Right renal cortex interstitium (tissue), 3 donors: ENCODE measurements around the gene TMEM108. TPM values are rescaled to one million over a fixed set of nuclear protein-coding genes. Genes with fewer than 3 reads are reported as not detected.
"Not testable (repeated sequence)": the region's sequence is repeated elsewhere in the genome, so short reads cannot be mapped to it uniquely, and the experiment has no call there.

Source experiments
- DNase-seq, 3 donors: peaks; one replicate each; pipeline ENCODE4 v3.0.0-alpha.2; 2013; ENCODE audit warnings: low read depth in 3 of 3, low spot score in 2 of 3
- polyA plus RNA-seq, 3 donors: library from polyadenylated mRNA; unstranded; fragments of 120-200 nt; gene quantifications; one replicate each; pipeline ENCODE4 v1.2.1, GENCODE V29; 2013; ENCODE audit not compliant: insufficient read length in 3 of 3

The TMEM108 gene
- 1 to 10 TPM; 1.5 to 3.2 (median 2.3) TPM for polyA plus RNA-seq

GRCh38 chr3:133038089-133038730 is at the start of gene TMEM108:
Gene TMEM108, plus strand, starts transcription at chr3:133038391.
- DNase-seq, result peak in 1 of 3 donors; percentile 65

GRCh38 chr3:132995971-132996370 is 42.2 kb upstream of the TMEM108 start:
- DNase-seq, result no peak

- DNase-seq, result no peak
These were observed 40.6 kb upstream of the TMEM108 start for GRCh38 chr3:132997404-132998185.

- not testable (repeated sequence) for DNase-seq
These were observed 33.2 kb upstream of the TMEM108 start for GRCh38 chr3:133005032-133005431.

GRCh38 chr3:133007601-133008000 is 30.6 kb upstream of the TMEM108 start:
- no peak for DNase-seq

GRCh38 chr3:133014325-133014724 is 23.9 kb upstream of the TMEM108 start:
- DNase-seq, result no peak

- DNase-seq, result not testable (repeated sequence)
These were observed 22.6 kb upstream of the TMEM108 start for GRCh38 chr3:133015573-133015972.

GRCh38 chr3:133016838-133017309 is 21.3 kb upstream of the TMEM108 start:
- DNase-seq, result no peak

GRCh38 chr3:133018921-133019320 is 19.3 kb upstream of the TMEM108 start:
- DNase-seq, result no peak

GRCh38 chr3:133021206-133021605 is 17.0 kb upstream of the TMEM108 start:
- no peak for DNase-seq

GRCh38 chr3:133023362-133023761 is 14.8 kb upstream of the TMEM108 start:
- no peak for DNase-seq

GRCh38 chr3:133025546-133025945 is 12.6 kb upstream of the TMEM108 start:
- DNase-seq, result no peak

GRCh38 chr3:133032301-133032700 is 5.9 kb upstream of the TMEM108 start:
- DNase-seq, result no peak

GRCh38 chr3:133037436-133037835 is 755 bp upstream of the TMEM108 start:
- no peak for DNase-seq

GRCh38 chr3:133038731-133039375 is 662 bp downstream of the TMEM108 start:
- DNase-seq, result no peak

GRCh38 chr3:133040696-133041523 is 2.7 kb downstream of the TMEM108 start:
- peak; percentile 61 to 74 (median 63) for DNase-seq

- no peak for DNase-seq
These were observed 3.3 kb downstream of the TMEM108 start for GRCh38 chr3:133041524-133041829.

GRCh38 chr3:133042778-133043177 is 4.6 kb downstream of the TMEM108 start:
- DNase-seq, result no peak

GRCh38 chr3:133047980-133048379 is 9.8 kb downstream of the TMEM108 start:
- no peak for DNase-seq

GRCh38 chr3:133049491-133049890 is 11.3 kb downstream of the TMEM108 start:
- no peak for DNase-seq

- no peak for DNase-seq
These were observed 12.7 kb downstream of the TMEM108 start for GRCh38 chr3:133050891-133051290.
